HG02678 (cell line): Measurements from ENCODE around the gene ZNF248.
"Not testable (repeated sequence)": the region's sequence is repeated elsewhere in the genome, so short reads cannot be mapped to it uniquely, and the experiment has no call there.

Experiments
- ATAC-seq: cut with Tn5 transposase; IDR thresholded peaks from one replicate; pipeline ENCODE4 v1.9.1; 2021; ENCODE audit warnings: mild to moderate bottlenecking, moderate library complexity; ENCODE audit not compliant: unreplicated experiment

Gene ZNF248

DNA sequence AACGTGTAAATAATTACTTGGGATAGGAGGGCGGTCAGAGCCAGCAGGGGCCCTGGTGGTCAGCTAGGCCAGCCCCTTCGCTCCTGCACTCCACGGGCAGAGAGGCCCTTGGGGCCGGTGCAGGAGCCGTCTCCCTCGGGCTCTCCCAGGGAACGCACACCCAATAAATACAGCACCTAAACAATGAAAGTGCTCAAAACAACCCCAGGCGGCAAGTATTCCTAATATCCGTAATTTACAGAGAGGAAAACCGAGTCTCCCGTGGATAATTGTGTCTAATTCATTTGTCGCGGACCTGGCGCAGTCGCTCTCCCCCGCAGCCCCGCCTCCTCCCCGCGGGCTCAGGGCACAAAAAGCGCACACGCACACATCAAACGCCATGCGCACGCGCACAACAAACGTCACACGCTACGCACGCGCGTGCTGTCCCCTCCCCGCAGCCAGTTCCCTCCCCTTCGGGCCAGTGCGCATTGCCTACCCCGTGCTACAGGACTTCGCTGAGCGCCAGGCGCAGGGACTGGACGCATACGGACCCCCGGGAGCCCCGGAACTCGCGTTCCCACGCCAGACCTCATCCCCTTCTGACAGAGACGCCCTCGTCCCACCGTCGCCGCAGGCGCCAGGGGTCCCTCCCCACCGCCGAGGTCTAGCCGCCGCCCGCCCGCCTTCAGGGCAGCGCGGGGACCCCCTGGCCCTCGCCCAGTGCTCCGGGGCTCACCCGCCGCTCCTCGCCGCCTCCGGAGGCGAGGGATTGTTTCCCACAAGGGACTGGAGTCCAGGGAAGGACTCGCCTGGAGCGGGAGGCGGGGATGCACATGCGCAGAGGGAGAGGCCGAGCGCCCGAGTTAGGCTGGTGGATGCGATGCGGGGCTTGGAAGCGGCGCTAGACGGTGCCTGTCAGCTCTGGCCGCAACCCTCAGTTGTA is at the start of gene ZNF248:
Gene ZNF248 (minus strand): TSS at position 324 of the 925 bp plus-strand sequence. CDS start 1,300 bp downstream, outside the sequence.
- peak; percentile 91 for ATAC-seq

DNA sequence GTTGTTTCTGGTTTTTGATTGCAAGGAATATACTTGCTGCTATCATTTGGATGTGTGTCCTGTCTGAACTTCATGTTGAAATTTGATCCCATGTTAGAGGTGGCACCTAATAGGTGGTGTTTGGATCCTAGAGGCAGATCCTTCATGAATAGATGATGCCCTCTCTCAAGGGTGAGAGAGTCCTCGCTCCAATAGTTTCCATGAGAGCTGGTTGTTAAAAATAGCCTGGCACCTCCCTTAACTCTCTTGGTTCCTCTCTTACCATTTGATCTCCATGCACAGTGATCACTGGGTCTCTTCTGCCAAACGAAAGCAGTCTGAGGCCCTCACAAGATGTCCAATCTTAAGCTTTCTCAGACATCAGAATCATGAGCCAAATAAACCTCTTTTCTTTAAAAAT is 49.0 kb upstream of the ZNF248 start:
- no peak for ATAC-seq

DNA sequence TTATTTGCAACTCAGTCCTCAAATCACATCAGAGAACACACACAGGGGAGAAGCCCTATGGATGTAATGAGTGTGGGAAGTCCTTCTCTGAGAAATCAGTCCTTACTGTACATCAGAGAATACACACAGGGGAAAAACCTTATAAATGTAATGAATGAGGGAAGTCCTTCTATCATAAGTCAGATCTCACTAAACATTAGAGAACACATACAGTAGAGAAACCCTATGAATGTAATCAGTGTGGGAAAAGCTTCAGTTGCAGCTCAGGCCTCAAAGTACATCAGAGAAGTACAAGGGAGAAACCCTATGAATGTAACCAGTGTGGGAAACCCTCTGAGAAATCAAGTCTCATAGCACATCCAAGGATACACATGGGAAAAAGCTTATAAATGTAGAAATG is 39.0 kb upstream of the ZNF248 start:
- ATAC-seq: no peak

DNA sequence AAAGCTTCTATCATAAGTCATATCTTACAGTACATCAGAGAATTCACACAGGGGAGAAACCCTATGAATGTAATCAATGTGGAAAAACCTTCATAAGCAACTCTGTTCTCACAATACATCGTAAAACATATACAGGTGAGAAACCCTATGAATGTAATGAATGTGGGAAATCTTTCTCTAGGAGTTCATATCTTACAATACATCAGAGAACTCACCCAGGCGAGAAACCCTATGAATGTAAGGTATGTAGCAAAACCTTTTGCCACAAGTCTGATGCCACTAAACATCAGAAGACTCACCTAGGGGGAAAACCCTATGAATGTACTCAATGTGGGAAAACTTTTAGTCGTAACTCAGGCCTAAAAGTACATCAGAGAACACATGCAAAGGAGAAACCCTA is 38.3 kb upstream of the ZNF248 start:
- ATAC-seq: no peak

DNA sequence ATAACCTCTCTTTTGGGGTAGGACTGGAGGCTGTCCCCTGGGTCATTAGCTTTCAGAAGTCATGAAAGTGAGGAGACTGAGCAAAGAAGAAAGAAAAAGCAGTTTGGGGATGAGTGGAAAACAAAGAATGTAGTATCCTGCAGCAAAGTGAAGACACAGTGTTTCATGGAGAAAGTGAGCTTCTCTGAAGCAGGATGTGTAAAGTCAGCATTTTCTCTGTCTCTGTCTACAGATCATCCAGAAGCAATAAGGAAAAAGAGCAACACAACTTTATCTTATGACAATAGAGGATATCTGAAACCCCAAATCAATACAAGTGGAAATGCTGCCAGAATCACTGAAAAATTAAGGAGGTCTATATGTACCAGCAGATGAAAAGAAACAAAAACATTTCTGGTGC is 28.4 kb upstream of the ZNF248 start:
- no peak for ATAC-seq

DNA sequence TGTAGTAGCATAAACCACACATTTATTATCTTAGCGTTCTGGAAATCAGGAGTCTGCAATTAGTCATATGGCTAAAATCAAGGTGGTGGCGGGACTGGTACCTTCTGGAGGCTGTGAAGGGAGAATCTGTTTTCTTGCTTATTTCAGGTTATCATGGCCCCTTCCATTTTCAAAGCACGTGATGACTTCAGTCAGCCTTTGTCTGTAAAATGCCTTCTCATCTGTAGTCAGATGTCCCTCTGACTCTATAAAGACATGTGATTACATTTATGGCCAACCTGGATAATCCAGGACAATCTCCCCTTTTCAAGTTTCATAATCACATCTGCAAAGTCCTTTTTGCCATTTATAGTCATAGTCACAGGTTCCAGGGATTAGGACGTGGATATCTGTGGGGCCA is 15.5 kb upstream of the ZNF248 start:
- ATAC-seq: no peak

DNA sequence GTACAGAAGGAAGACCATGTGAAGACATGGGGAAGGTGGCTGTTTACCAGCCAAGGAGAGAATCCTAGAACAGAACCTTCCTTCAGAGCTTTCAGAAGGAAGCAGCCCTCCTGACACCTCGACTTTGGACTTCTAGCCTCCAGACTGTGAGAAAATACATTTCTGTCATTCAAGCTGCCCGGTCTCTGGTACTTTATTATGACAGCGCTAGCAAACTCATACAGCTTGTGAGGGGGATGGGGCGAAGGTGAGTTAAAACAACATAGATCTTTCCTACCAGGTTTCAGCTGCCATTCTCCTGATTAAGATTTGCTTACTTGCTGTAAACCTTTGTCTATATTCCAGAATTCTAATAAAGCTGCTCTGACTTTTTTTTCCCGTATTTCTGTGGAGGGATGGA is 14.9 kb upstream of the ZNF248 start:
- ATAC-seq: no peak

DNA sequence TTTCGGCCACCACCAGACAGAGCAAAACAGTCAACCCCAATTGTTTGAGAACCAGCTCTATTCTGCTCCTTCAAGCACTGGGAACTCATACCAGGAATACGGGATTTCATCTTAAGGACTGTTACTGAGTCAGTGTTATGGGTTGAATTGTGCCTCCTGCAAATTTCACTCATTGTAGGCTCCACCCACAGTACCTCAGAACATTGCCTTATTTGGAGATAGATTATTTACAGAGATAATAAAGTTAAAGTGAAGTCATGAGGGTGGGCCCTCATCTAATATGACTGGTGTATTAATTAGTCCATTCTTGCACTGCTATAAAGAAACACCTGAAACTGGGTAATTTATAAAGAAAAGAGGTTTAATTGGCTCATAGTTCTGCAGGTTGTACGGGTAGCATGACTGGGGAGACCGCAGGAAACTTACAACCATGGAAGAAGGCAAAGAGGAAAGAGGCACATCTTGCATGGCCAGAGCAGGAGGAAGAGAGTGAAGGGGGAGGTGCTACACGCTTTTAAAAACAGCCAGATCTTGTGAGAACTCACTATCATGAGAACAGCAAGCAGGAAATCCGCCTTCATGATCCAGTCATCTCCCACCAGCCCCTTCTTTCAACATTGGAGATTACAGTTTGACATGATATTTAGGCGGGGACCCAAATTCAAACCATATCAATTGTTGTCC is 14.3 kb upstream of the ZNF248 start:
- ATAC-seq: no peak

DNA sequence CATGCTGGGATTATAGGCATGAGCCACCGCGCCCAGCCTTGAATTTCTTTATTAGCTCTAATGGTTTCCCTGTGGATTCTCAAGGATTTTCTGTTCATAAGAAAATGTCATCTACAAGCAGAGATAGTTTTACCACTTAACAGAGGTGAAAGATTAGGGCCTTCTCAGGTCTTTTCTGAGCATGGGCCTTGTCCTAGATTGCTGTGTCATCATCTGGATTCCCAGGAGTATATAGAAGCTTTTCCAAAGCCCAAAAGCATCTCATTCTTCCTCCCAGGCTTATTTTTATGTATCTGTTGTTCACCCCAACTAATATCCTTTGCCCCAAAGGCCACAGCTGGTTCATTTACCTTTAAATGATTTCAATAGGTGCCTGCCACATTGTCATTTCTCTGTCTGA is 13.7 kb upstream of the ZNF248 start:
- no peak for ATAC-seq

DNA sequence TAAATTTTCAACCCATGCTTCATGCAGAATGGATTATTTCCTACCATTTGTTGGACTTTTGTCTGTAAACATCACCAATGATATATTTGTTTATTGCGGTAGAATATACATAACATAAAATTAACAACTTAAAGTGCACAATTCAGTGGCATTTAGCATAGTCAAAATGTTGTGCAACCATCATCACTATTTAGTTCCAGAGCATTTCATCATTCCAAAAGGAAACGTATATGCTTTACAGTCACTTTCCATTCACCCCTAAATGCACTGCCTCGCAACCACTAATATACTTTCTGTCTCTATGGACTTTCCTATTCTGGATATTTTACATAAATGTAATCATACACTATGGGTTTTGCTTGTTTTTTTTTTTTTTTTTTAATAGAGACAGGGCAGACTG is 11.4 kb upstream of the ZNF248 start:
- ATAC-seq: no peak

DNA sequence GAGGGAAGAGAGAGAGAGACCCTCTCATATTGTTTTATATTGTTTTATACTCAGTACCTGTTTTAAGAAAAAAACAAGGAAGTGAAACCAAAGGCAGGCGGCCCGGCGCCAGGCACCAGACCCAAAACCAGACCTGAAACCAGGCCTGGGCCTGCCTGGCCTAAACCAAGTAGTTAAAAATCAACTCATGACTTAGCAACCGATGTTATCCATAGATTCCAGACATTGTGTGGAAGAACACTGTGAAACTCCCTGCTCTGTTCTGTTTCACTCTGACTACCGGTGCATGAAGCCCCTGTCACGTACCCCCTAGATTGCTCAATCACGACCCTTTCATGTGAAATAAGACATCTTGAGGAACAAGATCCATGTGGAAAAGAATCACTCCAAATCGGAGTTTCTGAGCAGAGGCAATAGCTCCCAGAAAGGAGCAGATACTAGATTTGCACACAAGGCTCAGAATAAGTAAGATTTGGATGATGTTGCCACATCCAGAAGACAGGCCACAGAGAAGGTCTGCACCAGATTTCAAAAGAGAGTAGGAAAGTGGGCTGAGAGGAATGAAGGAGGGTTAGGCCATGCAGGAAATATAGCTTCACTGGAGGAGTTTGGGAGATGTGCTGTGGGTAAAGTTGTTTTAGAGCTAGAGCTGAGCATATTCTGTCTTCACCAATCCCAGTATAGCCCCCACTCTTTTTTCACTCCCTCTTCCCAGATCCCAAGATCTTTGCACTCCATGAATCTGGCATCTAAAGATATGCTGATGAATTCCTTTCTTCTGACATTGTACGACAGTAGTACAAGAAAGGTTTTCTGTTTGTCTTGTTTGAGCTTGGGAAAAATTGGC is 8.8 kb upstream of the ZNF248 start:
- peak; percentile 53 for ATAC-seq

DNA sequence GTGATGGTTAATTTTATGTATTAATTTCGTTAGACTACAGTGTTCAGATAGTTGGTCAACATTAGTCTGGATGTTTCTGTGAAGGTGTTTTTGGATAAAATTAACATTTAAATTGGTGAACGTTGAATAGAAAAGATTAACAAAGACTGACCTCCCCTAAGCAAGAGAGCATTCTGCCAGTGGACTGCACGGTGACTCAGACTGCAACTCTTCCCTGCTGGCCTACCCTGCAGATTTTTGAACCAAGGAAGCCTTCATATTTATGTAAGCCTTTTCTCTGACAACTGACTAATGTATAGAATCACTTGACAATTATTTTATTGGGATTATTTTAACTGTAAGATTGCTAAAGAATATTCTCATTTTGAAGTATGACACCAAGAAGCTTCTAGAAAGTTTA is 7.9 kb upstream of the ZNF248 start:
- ATAC-seq: no peak

DNA sequence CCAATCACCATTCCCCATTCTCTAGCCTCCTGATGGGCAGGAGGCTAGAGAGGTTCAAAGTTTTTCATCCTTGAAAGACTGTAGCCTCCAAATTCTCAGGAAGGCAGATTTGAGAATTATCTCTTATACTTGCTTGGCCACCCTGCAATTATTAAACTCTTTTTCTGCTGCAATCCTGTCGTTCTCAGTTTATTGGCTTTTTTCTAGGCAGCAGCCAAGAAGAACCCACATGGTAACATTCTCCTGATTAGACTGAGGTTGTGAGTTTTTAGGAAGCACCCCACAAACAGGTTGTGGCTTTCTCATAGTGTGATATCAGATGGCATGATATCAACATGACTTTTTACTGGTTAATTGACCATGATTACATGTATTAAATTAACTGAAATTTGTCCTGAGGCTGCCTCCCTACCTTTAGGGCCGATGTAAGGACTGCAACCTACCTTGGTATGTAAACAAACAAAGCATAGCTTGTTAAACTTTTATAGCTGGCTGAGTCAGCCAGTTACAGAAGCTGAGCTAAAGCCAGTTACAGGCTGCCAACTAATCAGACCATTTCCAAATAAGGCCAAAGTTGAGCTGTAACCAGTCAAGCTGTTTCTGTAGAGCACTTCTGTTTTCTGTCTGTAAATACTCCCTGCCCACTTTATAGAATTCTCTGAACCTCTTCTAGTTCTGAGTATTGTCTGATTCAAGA is 3.2 kb upstream of the ZNF248 start:
- peak; percentile 18 for ATAC-seq

DNA sequence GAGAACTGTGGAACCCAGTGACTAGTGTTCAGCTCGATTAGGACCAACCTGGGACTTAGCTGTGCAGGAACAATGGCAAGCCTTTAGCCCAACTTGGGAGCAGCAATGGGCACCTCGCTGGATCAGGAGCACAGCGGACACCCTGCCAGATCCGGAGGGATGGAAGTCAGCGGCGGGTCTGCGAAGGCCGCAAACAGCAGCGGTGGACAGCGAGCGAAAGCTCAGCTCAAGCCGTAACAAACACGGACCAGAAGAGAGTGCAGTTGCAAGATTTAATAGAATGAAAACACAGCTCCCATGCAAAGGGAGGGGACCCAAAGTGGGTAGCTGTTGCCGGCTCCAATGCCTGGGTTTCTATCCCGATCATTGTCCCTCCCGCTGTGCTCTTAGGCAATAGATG is 1.9 kb upstream of the ZNF248 start:
- not testable (repeated sequence) for ATAC-seq

DNA sequence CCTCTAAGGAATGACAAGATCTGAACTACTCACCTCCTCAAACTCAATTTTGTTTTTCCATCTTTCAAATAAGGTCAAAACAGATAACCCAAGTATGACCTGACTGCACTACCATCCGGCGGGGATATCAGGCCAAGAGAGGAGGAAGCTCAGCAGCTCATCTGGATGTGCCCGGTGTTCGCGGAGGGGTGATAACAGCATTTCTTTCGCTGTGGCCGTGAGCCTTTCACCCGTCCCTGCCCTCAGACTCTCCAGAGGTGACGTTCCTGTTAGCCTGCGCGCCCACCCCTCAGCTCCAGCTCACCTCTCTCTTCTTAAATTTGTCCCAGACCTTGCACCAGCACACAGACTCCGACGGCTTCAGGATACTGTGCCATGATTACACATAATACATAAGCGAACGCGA is 526 bp downstream of the ZNF248 start:
- peak; percentile 13 for ATAC-seq

DNA sequence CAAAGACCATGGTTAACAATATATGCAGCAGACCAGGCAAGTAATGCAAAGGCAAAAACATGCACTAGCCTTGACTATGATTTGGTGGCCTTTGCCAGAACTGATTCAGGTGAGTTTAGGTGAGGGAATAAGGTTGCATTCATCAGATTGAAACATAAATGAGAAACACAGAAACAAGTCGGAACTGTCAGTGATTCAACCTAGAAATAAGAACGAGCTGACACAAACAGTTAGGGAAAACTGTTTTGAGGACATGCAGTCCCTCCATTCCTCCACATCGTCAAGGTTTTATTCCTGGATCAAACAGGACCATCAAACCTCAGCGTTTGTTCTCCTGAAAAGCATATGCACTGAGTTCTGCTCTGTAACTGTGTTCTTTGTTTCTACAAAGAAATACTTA is 1.8 kb downstream of the ZNF248 start:
- ATAC-seq: no peak

DNA sequence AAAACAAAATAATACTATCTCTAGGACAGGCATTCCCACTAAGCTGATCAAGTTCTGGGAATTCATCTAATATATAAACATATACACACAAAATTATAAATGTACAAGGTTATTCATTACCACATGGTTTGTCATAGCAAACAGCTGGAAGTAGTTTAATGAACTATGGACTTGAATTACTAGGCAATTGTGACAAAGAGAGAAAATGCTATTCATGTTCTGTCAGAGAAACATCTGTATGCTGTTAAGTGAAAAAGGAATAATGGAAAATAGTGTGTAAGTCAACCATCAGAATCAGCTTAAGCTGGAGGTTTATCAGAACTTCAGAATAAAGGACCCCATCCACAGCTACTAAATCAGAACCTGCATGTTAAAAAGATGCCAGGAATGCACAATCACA is 2.8 kb downstream of the ZNF248 start:
- no peak for ATAC-seq

DNA sequence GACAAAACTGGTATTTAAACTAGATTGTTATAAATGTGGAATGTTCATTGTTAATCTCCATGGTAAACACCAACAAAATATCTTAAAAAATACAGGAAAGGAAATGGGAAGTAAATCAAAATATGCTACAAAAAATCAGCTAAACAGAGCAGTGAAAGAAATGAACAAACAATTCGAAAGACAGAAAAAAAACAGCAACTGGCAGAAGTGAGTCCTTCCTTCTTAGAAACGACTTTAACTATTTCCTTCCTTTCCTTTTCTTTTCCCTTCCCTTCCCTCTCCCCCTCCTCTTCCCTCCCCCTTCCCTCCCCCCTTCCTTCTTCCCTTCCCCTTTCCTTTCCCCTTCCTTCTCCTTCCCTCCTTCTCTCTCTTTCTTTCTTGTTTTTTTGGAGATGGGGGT is 12.8 kb downstream of the ZNF248 start:
- ATAC-seq: no peak

DNA sequence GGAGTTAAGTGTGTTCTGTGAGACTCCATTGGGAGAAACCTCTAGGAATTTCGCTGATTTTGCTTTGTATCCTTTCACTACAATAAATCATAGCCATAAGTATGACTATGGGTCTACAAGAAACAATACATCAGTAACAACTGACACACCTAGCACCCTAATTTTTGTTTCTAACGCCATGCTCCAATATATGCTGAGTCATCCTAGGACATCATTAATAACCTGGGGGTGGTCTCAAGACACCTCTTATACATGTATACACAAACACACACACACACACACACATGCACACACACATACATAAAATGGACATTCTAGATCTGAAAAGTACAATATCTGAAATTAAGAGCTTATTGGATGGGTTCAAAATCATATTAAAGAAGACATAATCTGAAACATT is 18.2 kb downstream of the ZNF248 start:
- no peak for ATAC-seq

DNA sequence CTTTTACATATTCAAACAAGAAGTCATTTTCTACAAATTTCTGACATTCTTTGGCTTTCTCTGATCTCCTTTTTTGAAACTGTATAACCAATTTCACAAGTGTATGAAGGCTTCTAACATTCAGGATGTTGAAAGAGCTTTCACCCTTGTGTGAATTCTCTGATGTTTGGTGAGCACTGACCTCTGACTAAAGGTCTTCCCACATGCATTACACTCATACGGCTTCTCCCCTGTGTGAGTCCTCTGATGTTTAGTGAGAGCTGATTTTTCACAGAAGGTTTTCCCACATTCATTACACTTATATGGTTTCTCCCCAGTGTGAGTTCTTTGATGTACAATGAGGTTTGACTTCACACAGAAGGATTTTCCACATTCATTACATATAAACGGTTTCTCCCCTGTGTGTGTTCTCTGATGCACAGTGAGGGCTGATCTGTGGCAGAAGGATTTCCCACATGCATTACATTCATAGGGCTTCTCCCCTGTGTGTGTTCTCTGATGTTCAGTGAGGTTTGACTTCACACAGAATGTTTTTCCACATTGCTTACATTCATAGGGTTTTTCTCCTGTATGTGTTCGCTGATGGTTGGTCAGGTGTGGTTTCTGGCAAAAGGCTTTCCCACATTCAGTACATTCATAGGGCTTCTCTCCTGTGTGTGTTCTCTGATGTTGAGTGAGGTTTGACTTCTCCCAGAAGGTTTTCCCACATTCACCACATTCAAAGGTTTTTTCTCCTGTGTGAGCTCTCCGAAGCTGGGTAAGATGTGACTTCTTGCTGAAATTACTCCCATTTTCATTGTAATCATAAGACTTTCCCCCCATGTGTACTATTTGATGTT is 25.7 kb downstream of the ZNF248 start:
- ATAC-seq: no peak
